AG04450 (cell line): ENCODE results near the gene ZC3H18. TPM values are rescaled to one million over a fixed set of nuclear protein-coding genes. Genes with fewer than 3 reads are reported as not detected.

Experiments used
- CTCF ChIA-PET: fragments of 300-600, 350-600 bp; formaldehyde crosslinking; extraction: SDS; loops from one replicate; lab custom pipeline; 2022; ENCODE audit warnings: antibody characterized with exemption, inconsistent platforms; lab: Charles Lee
- POLR2A ChIA-PET: fragments of 350-600 bp; formaldehyde crosslinking; extraction: SDS; loops from one replicate; lab custom pipeline; 2021; ENCODE audit warnings: antibody characterized with exemption, inconsistent platforms; lab: Yijun Ruan, JAX
- DNase-seq: peaks from one replicate; pipeline ENCODE4 v3.0.0-alpha.2; 2011; ENCODE audit warnings: low read depth, low spot score
- H3K27ac ChIP-seq: one replicate; pipeline ENCODE4 v1.5.1; 2012; ENCODE audit warnings: low read depth, low read length, control low read depth
- H3K27me3 ChIP-seq: one replicate; pipeline ENCODE4 v1.6.0; 2012; ENCODE audit warnings: low read length; ENCODE audit not compliant: control insufficient read depth, insufficient read depth
- H3K4me3 ChIP-seq: 2 replicates; pipeline ENCODE4 v1.5.1; 2011; ENCODE audit warnings: mild to moderate bottlenecking, low read depth, low read length, control low read depth
- H3K9me3 ChIP-seq: 2 replicates; pipeline ENCODE4 v1.5.1; 2012; ENCODE audit warnings: low read length; ENCODE audit not compliant: control insufficient read depth, insufficient read depth
- polyA plus RNA-seq: library from polyadenylated mRNA; depleted of rRNA; stranded (reverse); fragments of >200 nt; gene quantifications from 2 replicates; pipeline ENCODE4 v1.2.3, GENCODE V29; 2011
- TF ChIP-seq, protein P1 (sequence below): IDR thresholded peaks from 2 replicates; pipeline ENCODE4 v1.5.1; 2011; ENCODE audit warnings: low read depth, low read length, control low read depth, inconsistent platforms

The ZC3H18 gene
- polyA plus RNA-seq, 1 experiment = 10.1 TPM

- ChIA-PET POLR2A (no interaction called here), CTCF (no interaction called here)
- TF ChIP-seq, protein P1, sequence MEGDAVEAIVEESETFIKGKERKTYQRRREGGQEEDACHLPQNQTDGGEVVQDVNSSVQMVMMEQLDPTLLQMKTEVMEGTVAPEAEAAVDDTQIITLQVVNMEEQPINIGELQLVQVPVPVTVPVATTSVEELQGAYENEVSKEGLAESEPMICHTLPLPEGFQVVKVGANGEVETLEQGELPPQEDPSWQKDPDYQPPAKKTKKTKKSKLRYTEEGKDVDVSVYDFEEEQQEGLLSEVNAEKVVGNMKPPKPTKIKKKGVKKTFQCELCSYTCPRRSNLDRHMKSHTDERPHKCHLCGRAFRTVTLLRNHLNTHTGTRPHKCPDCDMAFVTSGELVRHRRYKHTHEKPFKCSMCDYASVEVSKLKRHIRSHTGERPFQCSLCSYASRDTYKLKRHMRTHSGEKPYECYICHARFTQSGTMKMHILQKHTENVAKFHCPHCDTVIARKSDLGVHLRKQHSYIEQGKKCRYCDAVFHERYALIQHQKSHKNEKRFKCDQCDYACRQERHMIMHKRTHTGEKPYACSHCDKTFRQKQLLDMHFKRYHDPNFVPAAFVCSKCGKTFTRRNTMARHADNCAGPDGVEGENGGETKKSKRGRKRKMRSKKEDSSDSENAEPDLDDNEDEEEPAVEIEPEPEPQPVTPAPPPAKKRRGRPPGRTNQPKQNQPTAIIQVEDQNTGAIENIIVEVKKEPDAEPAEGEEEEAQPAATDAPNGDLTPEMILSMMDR = no peak
- Histone ChIP-seq H3K4me3 (no peak overlapping the region), H3K27me3 (no peaks in the 10 kb centered on the region), H3K27ac (no peak overlapping the region), H3K9me3 (no peaks in the 10 kb centered on the region; the same call in 1 of the 2 replicates)
- DNase-seq = no peak
These were observed 88.5 kb downstream of the ZC3H18 start for GRCh38 chr16:88658714-88659113.

DNA sequence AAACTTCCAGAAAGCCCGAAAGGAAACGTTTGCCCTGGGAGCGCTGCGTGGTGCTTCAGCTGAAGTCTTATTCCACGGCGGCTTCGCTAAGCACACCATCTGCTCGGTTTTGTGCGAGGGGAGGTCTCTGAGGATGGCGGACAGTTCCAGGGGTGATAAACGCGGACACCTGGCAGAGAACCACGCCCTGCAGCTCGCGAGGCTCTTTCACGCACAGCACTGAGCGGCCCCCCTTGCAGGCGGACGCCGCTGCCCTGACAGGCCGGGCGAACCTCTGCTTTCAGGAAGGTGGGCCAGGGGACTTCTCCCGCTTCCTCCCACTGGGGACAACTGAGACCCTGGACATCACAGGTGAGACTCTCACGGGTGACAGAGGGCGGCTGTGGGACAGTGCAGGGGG, 89.0 kb downstream of the ZC3H18 start:
- ChIA-PET CTCF (no interaction called here), POLR2A (no interaction called here)
- H3K9me3 ChIP-seq = no peaks in the 10 kb centered on the region; the same call in 1 of the 2 replicates
- DNase-seq = no peak
- TF ChIP-seq, protein P1 = no peak
- no peak overlapping the region for H3K27ac ChIP-seq
- no peak overlapping the region for H3K4me3 ChIP-seq
- no peaks in the 10 kb centered on the region for H3K27me3 ChIP-seq

- CTCF ChIA-PET = no interaction called here
- no peak overlapping the region for H3K27ac ChIP-seq
- no peaks in the 10 kb centered on the region for H3K27me3 ChIP-seq
- TF ChIP-seq, protein P1 = no peak
- H3K9me3 ChIP-seq = no peaks in the 10 kb centered on the region; the same call in 1 of the 2 replicates
- POLR2A ChIA-PET = interaction anchor here (1.6 kb wide), 1 partner anchor 22 kb away, joined by 4 read pairs; no protein-coding TSS in a partner anchor
- H3K4me3 ChIP-seq = peak overlapping the region; percentile 27; the same call in 1 of the 2 replicates
- no peak for DNase-seq
These were observed 91.3 kb downstream of the ZC3H18 start for GRCh38 chr16:88661468-88661867.

- TF ChIP-seq, protein P1 = no peak
- Histone ChIP-seq H3K9me3 (no peaks in the 10 kb centered on the region; the same call in 1 of the 2 replicates), H3K27me3 (no peaks in the 10 kb centered on the region), H3K4me3 (peak overlapping the region; percentile 84), H3K27ac (no peak overlapping the region)
- ChIA-PET CTCF (interaction anchor here (1.0 kb wide), 1 partner anchor 75 kb away, joined by 4 read pairs; no protein-coding TSS in a partner anchor), POLR2A (interaction anchor here (0.7 to 1.6 kb wide), 4 partner anchors 13 to 92 kb away, joined by 3 to 4 read pairs (median 3); partner anchors contain the start of gene ZC3H18)
- no peak for DNase-seq
These were observed 92.1 kb downstream of the ZC3H18 start for GRCh38 chr16:88662222-88662842.

GRCh38 chr16:88662843-88663606, 92.8 kb downstream of the ZC3H18 start, which contains the start of gene MVD:
MVD (minus strand) TSS chr16:88663091; CDS start chr16:88663080, 11 bp downstream.
- CTCF ChIA-PET = interaction anchor here (0.8 to 1.0 kb wide), 2 partner anchors 22 to 75 kb away, joined by 3 to 4 read pairs; no protein-coding TSS in a partner anchor
- Histone ChIP-seq H3K27ac (no peak within 1 kb of the TSS), H3K27me3 (no peaks in the 10 kb centered on the region), H3K4me3 (peak within 1 kb of the TSS; percentile 97), H3K9me3 (no peaks in the 10 kb centered on the region; the same call in 1 of the 2 replicates)
- peak; percentile 95 for DNase-seq
- TF ChIP-seq, protein P1 = 0 out of 2 replicates have a peak, but pooled peaks have one; percentile 8
- POLR2A ChIA-PET = interaction anchor here (0.6 to 1.6 kb wide), 5 partner anchors 12 to 93 kb away, joined by 3 to 10 read pairs (median 3); partner anchors contain the start of gene ZC3H18
